ENCODE results near the gene ATG12.

DNA sequence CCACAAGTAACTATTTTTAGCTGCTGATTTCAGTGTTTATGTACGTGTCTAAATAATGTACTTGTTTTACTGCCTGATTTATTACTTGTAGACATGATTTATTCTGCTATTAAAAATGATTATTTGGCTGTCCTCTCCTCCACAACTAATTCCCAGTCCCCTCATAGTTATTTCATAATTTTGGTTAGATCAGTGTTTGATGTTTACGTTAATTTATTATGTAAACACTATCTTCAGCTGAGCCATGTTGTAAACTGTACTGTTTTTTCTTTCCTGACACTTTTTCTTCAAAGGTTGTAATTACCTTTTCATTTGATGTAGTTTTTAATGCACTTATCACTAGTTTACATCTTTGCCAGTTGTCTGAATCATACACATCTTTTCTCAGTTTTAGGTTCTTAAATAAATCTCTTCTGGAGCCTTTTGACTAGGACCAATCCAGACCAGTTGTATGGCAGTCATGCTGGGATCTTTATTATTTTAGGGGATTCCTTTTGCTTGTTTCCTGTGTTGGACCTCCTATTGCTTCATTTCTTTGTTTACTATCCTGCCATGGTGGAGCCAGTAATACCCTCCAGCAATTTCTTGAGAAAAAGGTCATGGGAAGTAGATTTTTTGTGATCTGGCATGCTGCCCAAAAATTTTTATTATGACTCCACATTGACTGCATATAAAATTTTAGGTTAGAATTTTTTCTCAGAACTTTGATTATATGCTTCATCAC is 16.4 kb upstream of the ATG12 start:
- TF ChIP-seq, protein P1, sequence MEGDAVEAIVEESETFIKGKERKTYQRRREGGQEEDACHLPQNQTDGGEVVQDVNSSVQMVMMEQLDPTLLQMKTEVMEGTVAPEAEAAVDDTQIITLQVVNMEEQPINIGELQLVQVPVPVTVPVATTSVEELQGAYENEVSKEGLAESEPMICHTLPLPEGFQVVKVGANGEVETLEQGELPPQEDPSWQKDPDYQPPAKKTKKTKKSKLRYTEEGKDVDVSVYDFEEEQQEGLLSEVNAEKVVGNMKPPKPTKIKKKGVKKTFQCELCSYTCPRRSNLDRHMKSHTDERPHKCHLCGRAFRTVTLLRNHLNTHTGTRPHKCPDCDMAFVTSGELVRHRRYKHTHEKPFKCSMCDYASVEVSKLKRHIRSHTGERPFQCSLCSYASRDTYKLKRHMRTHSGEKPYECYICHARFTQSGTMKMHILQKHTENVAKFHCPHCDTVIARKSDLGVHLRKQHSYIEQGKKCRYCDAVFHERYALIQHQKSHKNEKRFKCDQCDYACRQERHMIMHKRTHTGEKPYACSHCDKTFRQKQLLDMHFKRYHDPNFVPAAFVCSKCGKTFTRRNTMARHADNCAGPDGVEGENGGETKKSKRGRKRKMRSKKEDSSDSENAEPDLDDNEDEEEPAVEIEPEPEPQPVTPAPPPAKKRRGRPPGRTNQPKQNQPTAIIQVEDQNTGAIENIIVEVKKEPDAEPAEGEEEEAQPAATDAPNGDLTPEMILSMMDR (conservative IDR thresholded peaks at IDR 0.05): no peak
- no peak for TF ChIP-seq EZH2 (IDR thresholded peaks at IDR 0.05; ENCODE audit: low read depth)

Measured in PC-9 (cell line).